Mucosa of descending colon (tissue), 3 donors: ENCODE results near the gene GALR1. TPM values are rescaled to one million over a fixed set of nuclear protein-coding genes. Genes with fewer than 3 reads are reported as not detected.

Source experiments
- ATAC-seq: fragments of 200-7000 bp; cut with Tn5 transposase; one replicate; pipeline ENCODE4 v1.9.1; 2020; ENCODE audit warnings: mild to moderate bottlenecking, moderate library complexity
- DNase-seq, 3 donors: peaks; one replicate each; pipeline ENCODE4 v3.0.0-alpha.2; 2020
- H3K36me3 ChIP-seq: fragments of 200-600 bp; one replicate; pipeline ENCODE4 v1.8.0; 2021; ENCODE audit warnings: low read depth, mild to moderate bottlenecking
- H3K4me1 ChIP-seq: fragments of 200-600 bp; one replicate; pipeline ENCODE4 v1.8.0; 2021; ENCODE audit warnings: low read depth, mild to moderate bottlenecking
- H3K4me3 ChIP-seq: fragments of 200-600 bp; one replicate; pipeline ENCODE4 v1.8.0; 2021; ENCODE audit warnings: mild to moderate bottlenecking
- H3K9me3 ChIP-seq: fragments of 200-600 bp; one replicate; pipeline ENCODE4 v1.8.0; 2021; ENCODE audit warnings: mild to moderate bottlenecking
- intact Hi-C, 2 donors: fragments of 100-400 bp; cut with DNase I in 1 of 2; cut with micrococcal nuclease in 1 of 2; formaldehyde crosslinking; loops; one replicate each; pipeline versions ENCODE4 v1.11.0 to v1.11.1; 2022; cut with DNase I, micrococcal nuclease
- total RNA-seq, 3 donors: library from RNA; stranded (reverse); fragmentation: NEBNext Ultra II Directional in 2 of 3; extraction: Animal tissue kit (Norgen Biotek cat#: 25700) in 2 of 3; gene quantifications; one replicate each; pipeline versions ENCODE4 v1.2.1 to v1.2.4, GENCODE V29; 2021 to 2023
- TF ChIP-seq, protein P1 (sequence below): fragments of 200-600 bp; IDR thresholded peaks from one replicate; pipeline ENCODE4 v1.8.0; 2022; ENCODE audit warnings: antibody characterized with exemption, mild to moderate bottlenecking
- donor health status: DM: no; HTN: no; CAD: no; lungs with moderate emphysema.
- donor health status: DM: no; HTN: no; CAD: no.
- donor health status: DM: no; HTN: yes; CAD: no.

GALR1 gene
- total RNA-seq, 3 donors from 2014 or later = 0.05 to 0.92 (median 0.06) TPM

DNA sequence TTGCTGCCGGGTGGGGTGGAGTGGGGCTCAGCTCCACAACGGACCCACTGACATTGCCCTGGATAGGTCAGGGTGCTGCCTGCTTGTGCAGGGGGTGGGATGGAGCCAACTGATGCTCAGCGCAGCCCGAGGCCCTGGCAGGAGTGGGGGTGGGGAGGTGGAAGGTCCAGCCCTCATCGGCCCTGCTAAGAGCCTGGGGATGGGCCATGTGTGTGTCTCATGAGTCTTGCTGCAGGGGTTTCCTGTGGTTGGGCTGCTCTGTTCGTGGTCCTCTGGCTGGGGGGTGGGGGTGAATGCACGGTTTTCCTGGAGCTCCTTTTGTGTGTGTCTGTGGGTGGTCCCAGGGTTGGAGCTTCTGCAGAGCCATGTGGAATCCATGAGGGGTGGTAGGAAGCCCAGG, 39.4 kb upstream of the GALR1 start:
- intact Hi-C loops = no loop called here
- DNase-seq = no peak
- ATAC-seq = no peak
- no peaks in the 10 kb centered on the region for H3K36me3 ChIP-seq
- peaks cover 10% of the 10 kb centered on the region for H3K4me1 ChIP-seq
- H3K4me3 ChIP-seq = no peak overlapping the region
- H3K9me3 ChIP-seq = no peaks in the 10 kb centered on the region
- TF ChIP-seq, protein P1, sequence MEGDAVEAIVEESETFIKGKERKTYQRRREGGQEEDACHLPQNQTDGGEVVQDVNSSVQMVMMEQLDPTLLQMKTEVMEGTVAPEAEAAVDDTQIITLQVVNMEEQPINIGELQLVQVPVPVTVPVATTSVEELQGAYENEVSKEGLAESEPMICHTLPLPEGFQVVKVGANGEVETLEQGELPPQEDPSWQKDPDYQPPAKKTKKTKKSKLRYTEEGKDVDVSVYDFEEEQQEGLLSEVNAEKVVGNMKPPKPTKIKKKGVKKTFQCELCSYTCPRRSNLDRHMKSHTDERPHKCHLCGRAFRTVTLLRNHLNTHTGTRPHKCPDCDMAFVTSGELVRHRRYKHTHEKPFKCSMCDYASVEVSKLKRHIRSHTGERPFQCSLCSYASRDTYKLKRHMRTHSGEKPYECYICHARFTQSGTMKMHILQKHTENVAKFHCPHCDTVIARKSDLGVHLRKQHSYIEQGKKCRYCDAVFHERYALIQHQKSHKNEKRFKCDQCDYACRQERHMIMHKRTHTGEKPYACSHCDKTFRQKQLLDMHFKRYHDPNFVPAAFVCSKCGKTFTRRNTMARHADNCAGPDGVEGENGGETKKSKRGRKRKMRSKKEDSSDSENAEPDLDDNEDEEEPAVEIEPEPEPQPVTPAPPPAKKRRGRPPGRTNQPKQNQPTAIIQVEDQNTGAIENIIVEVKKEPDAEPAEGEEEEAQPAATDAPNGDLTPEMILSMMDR = no peak

DNA sequence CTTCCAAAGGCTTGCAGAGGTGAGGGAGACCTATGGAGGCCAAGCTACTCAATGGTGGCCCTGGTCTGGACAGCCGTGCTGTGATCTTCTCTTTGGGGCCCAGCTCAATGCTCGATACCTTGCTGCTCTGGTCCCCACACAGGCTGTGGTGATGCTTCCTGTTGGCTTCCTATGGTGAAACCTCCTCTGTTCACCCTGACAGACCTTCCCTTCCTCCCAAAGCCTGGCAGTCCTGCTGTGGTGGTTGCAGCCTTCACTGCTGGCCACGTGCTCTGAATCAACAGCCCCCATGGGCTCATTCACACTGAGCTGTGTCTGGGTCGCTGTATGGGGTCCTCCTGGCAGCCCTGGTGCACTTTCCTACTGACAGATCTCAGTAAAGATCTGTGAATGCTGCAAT, 31.0 kb upstream of the GALR1 start:
- Histone ChIP-seq H3K36me3 (no peaks in the 10 kb centered on the region), H3K4me3 (no peak overlapping the region), H3K9me3 (no peaks in the 10 kb centered on the region), H3K4me1 (no peaks in the 10 kb centered on the region)
- intact Hi-C loops = no loop called here
- DNase-seq (no peak), ATAC-seq (no peak)
- TF ChIP-seq, protein P1 = no peak

DNA sequence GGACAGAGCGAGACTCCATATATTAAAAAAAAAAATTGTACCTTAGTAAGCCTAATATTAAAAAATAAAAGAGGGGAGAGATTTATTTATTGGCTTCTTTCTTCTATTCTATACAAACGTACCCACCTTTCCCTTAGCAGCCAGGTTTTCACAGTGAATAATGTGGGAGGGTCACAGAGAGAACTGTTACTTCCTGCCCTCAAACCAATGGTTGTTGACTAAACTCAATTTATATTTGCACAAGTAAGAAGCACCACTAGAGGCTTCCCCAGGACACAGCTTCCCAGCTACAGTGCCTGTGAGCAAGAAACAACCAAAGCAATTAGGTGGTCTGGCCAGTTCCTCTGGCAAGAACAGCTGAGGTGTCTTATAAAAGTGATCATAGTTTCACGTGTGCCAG, 28.9 kb upstream of the GALR1 start:
- no peaks in the 10 kb centered on the region for H3K36me3 ChIP-seq
- no peak overlapping the region for H3K4me3 ChIP-seq
- TF ChIP-seq, protein P1 = no peak
- ATAC-seq = no peak
- no peaks in the 10 kb centered on the region for H3K9me3 ChIP-seq
- DNase-seq = no peak
- intact Hi-C loops = no loop called here
- no peaks in the 10 kb centered on the region for H3K4me1 ChIP-seq

DNA sequence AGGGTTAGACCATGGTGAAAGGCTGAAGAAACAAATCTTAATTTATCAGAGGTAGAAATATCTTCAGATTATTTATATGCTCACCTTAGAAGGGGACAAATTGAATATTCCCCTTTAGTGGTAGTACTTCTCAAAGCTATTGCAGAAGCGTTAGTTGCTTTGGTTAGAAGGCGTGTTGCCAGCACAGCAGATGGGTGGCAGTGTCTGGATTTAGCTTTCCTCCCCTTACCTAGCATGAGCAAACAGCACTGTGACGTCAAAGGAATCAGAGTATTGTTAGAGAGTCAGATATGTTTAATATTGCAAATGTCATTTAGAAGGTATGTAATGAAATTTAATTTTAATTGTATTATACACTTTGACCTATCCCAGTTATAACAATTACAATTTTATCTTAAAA, 27.2 kb upstream of the GALR1 start:
- H3K4me3 ChIP-seq = no peak overlapping the region
- intact Hi-C loops = no loop called here
- H3K36me3 ChIP-seq = no peaks in the 10 kb centered on the region
- H3K9me3 ChIP-seq = no peaks in the 10 kb centered on the region
- DNase-seq = no peak
- no peak for ATAC-seq
- TF ChIP-seq, protein P1 = no peak
- H3K4me1 ChIP-seq = no peaks in the 10 kb centered on the region

DNA sequence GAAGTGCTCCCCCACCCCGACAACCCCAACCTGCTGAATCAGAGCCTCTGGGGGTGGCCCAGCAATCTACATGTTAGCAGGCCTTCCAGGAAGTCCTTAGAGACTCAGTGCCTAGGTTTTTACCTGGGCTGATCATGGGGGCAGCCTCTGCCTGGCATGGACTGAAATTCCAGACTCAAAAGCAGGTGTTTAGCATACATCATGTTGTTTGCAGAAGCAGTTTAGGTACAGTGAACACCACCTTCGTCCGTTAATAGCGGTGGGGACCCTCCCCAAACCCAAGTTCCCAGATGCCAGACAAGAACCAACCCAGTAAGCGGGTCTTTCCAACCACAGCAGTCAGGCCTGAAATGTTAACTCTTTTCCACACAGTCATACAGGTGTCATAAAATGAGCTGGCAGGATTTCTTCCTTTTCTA, 26.4 kb upstream of the GALR1 start:
- Histone ChIP-seq H3K4me1 (no peaks in the 10 kb centered on the region), H3K36me3 (no peaks in the 10 kb centered on the region), H3K4me3 (no peak overlapping the region), H3K9me3 (no peaks in the 10 kb centered on the region)
- DNase-seq = no peak
- ATAC-seq = no peak
- intact Hi-C loops = no loop called here
- TF ChIP-seq, protein P1 = no peak

DNA sequence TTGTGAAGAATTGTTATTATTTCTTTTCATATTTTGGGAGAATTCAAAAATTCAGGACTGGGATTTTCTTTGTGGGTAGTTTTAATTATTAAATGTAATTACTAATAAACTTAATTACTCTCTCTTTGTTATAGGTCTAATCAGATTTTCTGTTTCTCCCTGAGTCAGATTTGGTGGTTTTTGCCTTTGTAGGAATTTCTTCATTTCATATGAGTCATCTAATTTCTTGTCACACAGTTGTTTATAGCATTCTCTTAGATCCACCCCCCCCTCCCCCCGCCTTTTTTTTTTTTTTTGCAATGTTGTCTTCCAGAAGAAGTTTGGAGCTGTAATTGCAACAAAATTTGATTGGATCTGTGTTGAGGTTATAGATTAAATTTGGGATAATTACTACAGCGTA, 26.0 kb upstream of the GALR1 start:
- TF ChIP-seq, protein P1 = no peak
- Histone ChIP-seq H3K4me1 (no peaks in the 10 kb centered on the region), H3K36me3 (no peaks in the 10 kb centered on the region), H3K9me3 (no peaks in the 10 kb centered on the region), H3K4me3 (no peak overlapping the region)
- ATAC-seq (no peak), DNase-seq (no peak)
- intact Hi-C loops = no loop called here
